Endothelial cell of umbilical vein (primary cell): ENCODE measurements around the gene EEF2K.

Experiments used
- CTCF ChIP-seq, 2 donors: IDR thresholded peaks; 1 replicate in 1 of 2; 2 replicates in 1 of 2; pipeline ENCODE4 v1.5.1; 2011; ENCODE audit warnings: low read length in 2 of 2, mild to moderate bottlenecking in 2 of 2, moderate library complexity in 2 of 2, control low read depth in 1 of 2, inconsistent platforms in 1 of 2, low read depth in 1 of 2; ENCODE audit not compliant: insufficient read depth in 1 of 2; ENCODE audit errors: extremely low read depth in 1 of 2
- EZH2 ChIP-seq: IDR thresholded peaks from 2 replicates; pipeline ENCODE4 v1.6.1; 2012; ENCODE audit warnings: borderline replicate concordance, low read depth, mild to moderate bottlenecking, moderate library complexity, low read length, inconsistent platforms; ENCODE audit not compliant: severe bottlenecking
- FOS ChIP-seq: IDR thresholded peaks from 2 replicates; pipeline ENCODE4 v1.6.1; 2011; ENCODE audit warnings: mild to moderate bottlenecking, low read length, moderate library complexity, borderline replicate concordance; ENCODE audit not compliant: insufficient read depth
- GATA2 ChIP-seq: IDR thresholded peaks from 2 replicates; pipeline ENCODE4 v1.7.0; 2011; ENCODE audit warnings: low read depth, mild to moderate bottlenecking, moderate library complexity, mixed read lengths, low read length; ENCODE audit not compliant: insufficient read length, insufficient read depth
- JUN ChIP-seq: IDR thresholded peaks from 2 replicates; pipeline ENCODE4 v1.6.1; 2011; ENCODE audit warnings: borderline replicate concordance, low read depth; ENCODE audit not compliant: insufficient read length, insufficient read depth
- MAX ChIP-seq: IDR thresholded peaks from 2 replicates; pipeline ENCODE4 v1.6.1; 2011; ENCODE audit not compliant: insufficient read depth, insufficient read length
- MYC ChIP-seq: IDR thresholded peaks from one replicate; pipeline ENCODE4 v1.6.1; 2011; ENCODE audit warnings: mild to moderate bottlenecking, low read depth, low read length
- POLR2A ChIP-seq: IDR thresholded peaks from 2 replicates; pipeline ENCODE4 v1.6.1; 2012; ENCODE audit warnings: low read depth, mild to moderate bottlenecking, control low read depth, low read length
- POLR2AphosphoS5 ChIP-seq: IDR thresholded peaks from 2 replicates; pipeline ENCODE4 v1.6.1; 2012; ENCODE audit warnings: low read depth, mild to moderate bottlenecking, control low read depth, low read length, moderate library complexity; ENCODE audit not compliant: insufficient read depth

- TF ChIP-seq CTCF (IDR thresholded peaks at IDR 0.05; ENCODE audit: extremely low read depth in 1 of 2, insufficient read depth in 1 of 2, low read depth in 1 of 2, low read length in 2 of 2), result no peak
- TF ChIP-seq MYC, result no peak
- no peak for TF ChIP-seq JUN
- TF ChIP-seq EZH2, result no peak
- TF ChIP-seq POLR2AphosphoS5, result no peak
- TF ChIP-seq POLR2A, result no peak
- no peak for TF ChIP-seq MAX
- no peak for TF ChIP-seq GATA2
- no peak for TF ChIP-seq FOS
Measured at GRCh38 chr16:22177968-22178930, 27.8 kb upstream of the EEF2K start.
